ENCODE measurements around the gene DCHS2. TPM values are rescaled to one million over a fixed set of nuclear protein-coding genes. Genes with fewer than 3 reads are reported as not detected.

The DCHS2 gene
- total RNA-seq, 1 donor from 2014 or later = 97.4 TPM

DNA sequence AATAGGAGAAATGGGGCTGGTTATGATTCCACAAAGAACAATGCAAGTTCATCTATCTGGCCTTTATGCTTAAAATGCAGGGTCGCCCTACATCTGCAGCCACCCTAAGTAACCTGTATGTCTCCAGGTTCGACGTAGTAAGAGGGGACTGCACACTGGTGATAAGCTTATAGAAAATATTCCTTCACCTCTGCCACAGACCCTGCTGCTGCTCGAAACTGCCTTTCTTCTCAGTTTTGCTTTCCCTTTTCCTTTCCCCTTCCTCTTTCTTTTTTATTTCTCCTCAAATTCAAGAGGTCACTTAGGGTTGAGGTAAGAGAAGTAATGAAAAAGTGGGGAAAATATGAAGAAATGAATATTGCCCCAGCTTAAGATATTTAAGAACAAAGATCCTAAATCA lies 123.5 kb downstream of the DCHS2 start:
- H3K27me3 Mint-ChIP-seq (ENCODE audit: unreplicated experiment) = no peaks in the 10 kb centered on the region
- H3K4me1 Mint-ChIP-seq (ENCODE audit: low read depth, unreplicated experiment) = peaks cover 4% of the 10 kb centered on the region
- H3K36me3 Mint-ChIP-seq (ENCODE audit: unreplicated experiment) = peaks cover 3% of the 10 kb centered on the region
- H3K4me3 Mint-ChIP-seq (ENCODE audit: unreplicated experiment) = no peak overlapping the region
- peaks cover 5% of the 10 kb centered on the region for H3K9me3 Mint-ChIP-seq (ENCODE audit: unreplicated experiment)
- H3K27ac Mint-ChIP-seq (ENCODE audit: unreplicated experiment) = no peak overlapping the region
- TF ChIP-seq, protein P1, sequence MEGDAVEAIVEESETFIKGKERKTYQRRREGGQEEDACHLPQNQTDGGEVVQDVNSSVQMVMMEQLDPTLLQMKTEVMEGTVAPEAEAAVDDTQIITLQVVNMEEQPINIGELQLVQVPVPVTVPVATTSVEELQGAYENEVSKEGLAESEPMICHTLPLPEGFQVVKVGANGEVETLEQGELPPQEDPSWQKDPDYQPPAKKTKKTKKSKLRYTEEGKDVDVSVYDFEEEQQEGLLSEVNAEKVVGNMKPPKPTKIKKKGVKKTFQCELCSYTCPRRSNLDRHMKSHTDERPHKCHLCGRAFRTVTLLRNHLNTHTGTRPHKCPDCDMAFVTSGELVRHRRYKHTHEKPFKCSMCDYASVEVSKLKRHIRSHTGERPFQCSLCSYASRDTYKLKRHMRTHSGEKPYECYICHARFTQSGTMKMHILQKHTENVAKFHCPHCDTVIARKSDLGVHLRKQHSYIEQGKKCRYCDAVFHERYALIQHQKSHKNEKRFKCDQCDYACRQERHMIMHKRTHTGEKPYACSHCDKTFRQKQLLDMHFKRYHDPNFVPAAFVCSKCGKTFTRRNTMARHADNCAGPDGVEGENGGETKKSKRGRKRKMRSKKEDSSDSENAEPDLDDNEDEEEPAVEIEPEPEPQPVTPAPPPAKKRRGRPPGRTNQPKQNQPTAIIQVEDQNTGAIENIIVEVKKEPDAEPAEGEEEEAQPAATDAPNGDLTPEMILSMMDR (IDR thresholded peaks at IDR 0.05; ENCODE audit: partially characterized antibody, unreplicated experiment) = no peak
- no peak for DNase-seq

DNA sequence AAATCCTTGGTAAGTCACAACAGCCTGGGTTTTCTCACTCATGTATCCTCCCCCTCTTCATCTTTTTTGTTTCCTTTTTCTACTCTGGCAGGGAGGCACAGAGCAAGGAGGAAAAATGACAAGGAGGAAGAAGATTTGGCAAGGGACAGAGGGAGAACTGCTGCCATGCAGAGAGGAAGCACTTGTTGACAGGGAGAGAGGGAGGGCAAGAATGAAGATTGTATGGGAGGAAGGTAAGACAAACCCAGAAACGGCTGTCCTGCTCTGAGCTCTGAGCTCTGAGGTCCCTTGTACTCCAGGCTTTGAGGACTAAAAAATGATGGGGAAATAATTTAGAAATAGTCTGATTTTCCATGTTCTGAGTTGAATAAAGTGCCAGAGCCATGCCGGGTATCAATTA lies 123.9 kb downstream of the DCHS2 start:
- H3K27me3 Mint-ChIP-seq (ENCODE audit: unreplicated experiment) = no peaks in the 10 kb centered on the region

DNA sequence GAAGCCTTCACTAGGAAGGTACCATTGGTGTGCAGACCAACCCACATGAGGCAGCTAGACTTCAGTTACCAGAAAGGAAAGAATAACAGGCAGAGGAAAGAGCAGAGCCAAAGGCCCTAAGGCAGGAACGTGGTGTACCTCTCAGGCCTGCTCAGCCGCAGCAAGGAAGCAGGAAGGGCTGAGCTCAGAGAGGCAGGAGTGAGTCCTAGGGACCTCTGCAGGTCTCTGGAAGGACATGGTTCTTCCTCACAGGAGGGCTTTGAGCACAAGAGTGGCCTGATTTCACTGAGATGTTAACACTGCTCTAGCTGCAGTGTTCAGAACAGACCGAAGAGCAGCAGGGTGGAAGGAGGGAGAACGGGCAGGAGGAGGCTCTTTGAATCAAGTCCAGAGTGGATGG lies 124.6 kb downstream of the DCHS2 start:
- TF ChIP-seq, protein P1 (IDR thresholded peaks at IDR 0.05; ENCODE audit: partially characterized antibody, unreplicated experiment) = no peak
- peaks cover 3% of the 10 kb centered on the region for H3K36me3 Mint-ChIP-seq (ENCODE audit: unreplicated experiment)
- DNase-seq = no peak
- H3K4me1 Mint-ChIP-seq (ENCODE audit: low read depth, unreplicated experiment) = peaks cover 4% of the 10 kb centered on the region
- H3K27me3 Mint-ChIP-seq (ENCODE audit: unreplicated experiment) = no peaks in the 10 kb centered on the region
- peaks cover 5% of the 10 kb centered on the region for H3K9me3 Mint-ChIP-seq (ENCODE audit: unreplicated experiment)
- no peak overlapping the region for H3K4me3 Mint-ChIP-seq (ENCODE audit: unreplicated experiment)
- H3K27ac Mint-ChIP-seq (ENCODE audit: unreplicated experiment) = no peak overlapping the region

More for the DNA sequence above, 123.9 kb downstream of the DCHS2 start:
- Mint-ChIP-seq H3K4me1 (ENCODE audit: low read depth, unreplicated experiment) (peaks cover 4% of the 10 kb centered on the region), H3K27ac (ENCODE audit: unreplicated experiment) (no peak overlapping the region), H3K4me3 (ENCODE audit: unreplicated experiment) (no peak overlapping the region), H3K36me3 (ENCODE audit: unreplicated experiment) (peaks cover 3% of the 10 kb centered on the region), H3K9me3 (ENCODE audit: unreplicated experiment) (peaks cover 5% of the 10 kb centered on the region)
- TF ChIP-seq, protein P1 (IDR thresholded peaks at IDR 0.05; ENCODE audit: partially characterized antibody, unreplicated experiment) = no peak
- no peak for DNase-seq

DNA sequence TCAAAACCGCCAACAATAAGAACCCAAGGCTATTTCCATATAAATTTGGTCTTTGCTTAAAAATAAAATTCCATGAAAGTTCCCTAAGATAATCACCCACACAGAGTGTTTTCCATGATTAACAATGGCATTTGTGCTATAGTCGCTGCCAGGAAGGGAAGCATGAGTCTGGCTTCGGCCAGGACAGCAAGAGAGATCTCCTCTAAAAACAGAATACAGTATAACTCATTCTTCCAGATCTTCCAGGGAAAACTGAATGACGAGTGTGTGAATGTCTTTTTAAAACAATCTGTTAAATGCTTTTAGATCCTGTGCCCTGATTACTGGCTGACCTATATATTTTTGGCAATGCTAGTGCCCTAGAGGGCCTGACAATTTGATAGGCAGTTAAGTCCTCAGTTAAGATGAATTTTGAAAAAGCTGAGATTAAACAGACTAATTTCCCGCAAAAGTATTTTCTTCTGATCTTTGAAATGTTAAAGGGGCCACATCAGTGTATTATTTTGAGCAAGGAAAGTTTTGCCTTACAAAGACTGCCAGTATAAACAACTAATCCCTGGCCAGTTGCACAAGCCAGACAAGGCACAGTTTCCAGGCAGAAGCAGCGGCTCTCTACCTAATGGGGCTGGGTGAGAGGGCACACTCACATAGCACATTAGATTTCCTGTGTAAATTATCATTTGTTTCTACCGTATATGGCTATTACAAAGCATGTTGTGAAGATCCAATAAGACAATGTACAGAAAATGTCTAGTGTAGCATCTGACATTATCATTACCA lies 127.3 kb downstream of the DCHS2 start:
- DNase-seq = no peak
- Mint-ChIP-seq H3K27me3 (ENCODE audit: unreplicated experiment) (no peaks in the 10 kb centered on the region), H3K9me3 (ENCODE audit: unreplicated experiment) (peaks cover 5% of the 10 kb centered on the region), H3K36me3 (ENCODE audit: unreplicated experiment) (no peaks in the 10 kb centered on the region), H3K4me1 (ENCODE audit: low read depth, unreplicated experiment) (peaks cover 4% of the 10 kb centered on the region), H3K4me3 (ENCODE audit: unreplicated experiment) (no peak overlapping the region), H3K27ac (ENCODE audit: unreplicated experiment) (no peak overlapping the region)
- TF ChIP-seq, protein P1 (IDR thresholded peaks at IDR 0.05; ENCODE audit: partially characterized antibody, unreplicated experiment) = no peak

DNA sequence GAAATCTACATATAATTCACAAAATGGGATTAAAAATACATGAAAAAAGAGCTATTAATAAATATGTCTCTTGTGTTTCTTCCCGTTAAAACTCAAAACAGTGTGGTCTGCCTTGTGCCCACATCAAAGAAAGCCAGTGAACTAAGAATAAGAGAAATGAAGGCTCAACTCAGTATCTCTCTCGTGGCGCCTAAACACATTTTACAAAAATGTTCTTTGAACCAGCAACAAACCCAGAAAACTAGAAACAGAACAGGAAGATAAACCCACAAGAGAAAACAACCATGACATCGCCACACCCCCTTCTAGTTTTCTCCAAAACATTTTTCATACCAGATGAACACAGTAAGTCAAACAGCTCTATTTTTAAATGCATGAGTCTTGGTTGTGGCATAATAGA lies 130.1 kb downstream of the DCHS2 start:
- DNase-seq = no peak
- Mint-ChIP-seq H3K27ac (ENCODE audit: unreplicated experiment) (no peak overlapping the region), H3K36me3 (ENCODE audit: unreplicated experiment) (no peaks in the 10 kb centered on the region), H3K4me1 (ENCODE audit: low read depth, unreplicated experiment) (peaks cover 4% of the 10 kb centered on the region), H3K27me3 (ENCODE audit: unreplicated experiment) (no peaks in the 10 kb centered on the region), H3K4me3 (ENCODE audit: unreplicated experiment) (no peak overlapping the region), H3K9me3 (ENCODE audit: unreplicated experiment) (peaks cover 3% of the 10 kb centered on the region)
- TF ChIP-seq, protein P1 (IDR thresholded peaks at IDR 0.05; ENCODE audit: partially characterized antibody, unreplicated experiment) = no peak

All from glutamatergic neuron (in vitro differentiated cells).